GM12891 (cell line): ENCODE results near the gene TBCB.

Experiments used
- POLR2A ChIP-seq: IDR thresholded peaks from 2 replicates; pipeline ENCODE4 v1.6.1; 2011; ENCODE audit warnings: low read depth, low read length, control low read depth
- POLR2AphosphoS5 ChIP-seq: IDR thresholded peaks from 2 replicates; pipeline ENCODE4 v1.6.1; 2011; ENCODE audit warnings: low read depth, low read length, control low read depth
- TAF1 ChIP-seq: IDR thresholded peaks from 2 replicates; pipeline ENCODE4 v1.6.1; 2011; ENCODE audit warnings: low read depth, low read length, control low read depth

DNA sequence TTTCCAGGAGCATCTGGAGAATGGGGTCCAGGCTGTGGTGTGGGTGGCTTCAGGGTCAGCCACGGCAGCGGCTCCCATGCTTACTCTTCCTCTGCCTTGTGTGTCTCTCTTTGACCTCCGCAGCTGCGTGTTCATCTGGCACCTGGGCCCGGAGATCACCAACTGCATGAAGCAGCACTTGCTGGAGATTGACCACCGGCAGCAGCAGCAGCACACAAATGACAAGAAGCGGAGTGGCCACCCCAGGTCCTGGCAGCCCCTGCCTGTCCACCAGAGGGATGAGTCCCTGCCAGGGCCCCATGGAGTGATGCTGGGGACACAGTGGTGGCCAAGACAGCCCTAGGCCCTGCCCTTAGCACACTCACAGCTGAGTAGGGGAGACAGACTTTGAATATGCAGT lies 22.7 kb upstream of the TBCB start:
- TF ChIP-seq POLR2A (no peak), TAF1 (no peak), POLR2AphosphoS5 (no peak)
